PC-3 (cell line): ENCODE measurements around the gene RIPOR2.

Source experiments
- EZH2 ChIP-seq: fragments of 300-600 bp; sonication (generic); IDR thresholded peaks from one replicate; pipeline ENCODE4 v1.6.1; 2017; ENCODE audit warnings: antibody characterized with exemption, mild to moderate bottlenecking, low read length; ENCODE audit not compliant: unreplicated experiment
- EZH2phosphoT487 ChIP-seq: fragments of 300-600 bp; sonication (generic); IDR thresholded peaks from 2 replicates; pipeline ENCODE4 v1.6.1; 2018; ENCODE audit warnings: mild to moderate bottlenecking, antibody characterized with exemption, low read length, borderline replicate concordance
- TF ChIP-seq, protein P1 (sequence below): fragments of 300-600 bp; sonication (generic); conservative IDR thresholded peaks from 2 replicates; pipeline ENCODE4 v1.5.1; 2017; ENCODE audit warnings: antibody characterized with exemption, low read depth, mild to moderate bottlenecking, low read length

DNA sequence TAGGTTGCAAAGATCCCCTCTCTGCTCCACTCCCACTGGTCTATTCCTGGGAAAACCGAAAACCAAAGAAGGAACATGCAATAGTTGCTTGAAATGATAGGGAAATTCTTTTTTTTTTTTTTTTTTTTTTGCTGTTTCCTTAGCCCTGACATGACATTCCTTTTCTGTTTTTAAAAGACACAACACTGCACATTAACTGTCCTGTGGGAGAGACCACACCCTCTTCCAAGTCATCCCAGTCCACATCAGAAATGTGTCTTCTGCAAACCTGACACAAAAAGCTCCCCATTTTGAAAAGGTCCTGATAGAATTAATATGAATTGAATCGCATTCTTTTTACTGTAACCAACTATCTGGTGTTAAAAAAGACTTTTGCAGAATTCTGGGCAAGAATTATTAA, 43.4 kb upstream of the RIPOR2 start:
- TF ChIP-seq, protein P1, sequence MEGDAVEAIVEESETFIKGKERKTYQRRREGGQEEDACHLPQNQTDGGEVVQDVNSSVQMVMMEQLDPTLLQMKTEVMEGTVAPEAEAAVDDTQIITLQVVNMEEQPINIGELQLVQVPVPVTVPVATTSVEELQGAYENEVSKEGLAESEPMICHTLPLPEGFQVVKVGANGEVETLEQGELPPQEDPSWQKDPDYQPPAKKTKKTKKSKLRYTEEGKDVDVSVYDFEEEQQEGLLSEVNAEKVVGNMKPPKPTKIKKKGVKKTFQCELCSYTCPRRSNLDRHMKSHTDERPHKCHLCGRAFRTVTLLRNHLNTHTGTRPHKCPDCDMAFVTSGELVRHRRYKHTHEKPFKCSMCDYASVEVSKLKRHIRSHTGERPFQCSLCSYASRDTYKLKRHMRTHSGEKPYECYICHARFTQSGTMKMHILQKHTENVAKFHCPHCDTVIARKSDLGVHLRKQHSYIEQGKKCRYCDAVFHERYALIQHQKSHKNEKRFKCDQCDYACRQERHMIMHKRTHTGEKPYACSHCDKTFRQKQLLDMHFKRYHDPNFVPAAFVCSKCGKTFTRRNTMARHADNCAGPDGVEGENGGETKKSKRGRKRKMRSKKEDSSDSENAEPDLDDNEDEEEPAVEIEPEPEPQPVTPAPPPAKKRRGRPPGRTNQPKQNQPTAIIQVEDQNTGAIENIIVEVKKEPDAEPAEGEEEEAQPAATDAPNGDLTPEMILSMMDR: no peak
- TF ChIP-seq EZH2 (no peak), EZH2phosphoT487 (no peak)
